ENCODE results near the gene USF1.

DNA sequence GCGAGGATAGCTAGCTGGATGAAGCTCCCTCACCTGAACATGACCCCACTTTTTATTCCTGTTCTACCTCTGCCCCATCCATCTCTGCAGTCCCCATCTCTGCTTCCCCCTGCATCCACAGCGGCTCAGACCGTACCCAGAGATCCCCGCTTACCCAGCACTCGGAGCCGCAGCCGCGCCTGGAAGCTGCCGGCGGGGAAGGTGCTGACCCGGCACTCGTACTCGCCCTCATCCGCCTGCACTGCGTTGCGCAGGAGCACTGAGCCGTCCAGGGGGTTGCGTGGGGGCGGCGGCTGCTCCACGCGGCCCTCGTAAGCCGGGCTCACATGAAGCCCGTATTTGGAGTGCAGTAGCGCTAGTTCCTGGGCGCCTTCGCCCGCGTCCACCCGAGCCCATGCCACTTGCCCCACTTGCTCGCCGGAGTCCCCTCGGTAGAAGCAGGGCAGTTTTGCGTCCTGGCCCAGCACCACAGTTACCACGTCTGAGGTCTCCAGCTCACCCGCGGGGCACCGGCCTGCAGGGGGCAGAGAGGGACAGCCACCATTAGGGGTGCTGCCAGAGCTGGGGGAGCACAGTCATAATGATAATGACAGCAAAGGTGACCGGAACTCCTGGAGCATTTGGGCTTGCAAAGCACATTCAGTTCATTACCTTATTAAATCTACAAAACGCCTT, 33.8 kb upstream of the USF1 start:
- TF ChIP-seq, protein P1, sequence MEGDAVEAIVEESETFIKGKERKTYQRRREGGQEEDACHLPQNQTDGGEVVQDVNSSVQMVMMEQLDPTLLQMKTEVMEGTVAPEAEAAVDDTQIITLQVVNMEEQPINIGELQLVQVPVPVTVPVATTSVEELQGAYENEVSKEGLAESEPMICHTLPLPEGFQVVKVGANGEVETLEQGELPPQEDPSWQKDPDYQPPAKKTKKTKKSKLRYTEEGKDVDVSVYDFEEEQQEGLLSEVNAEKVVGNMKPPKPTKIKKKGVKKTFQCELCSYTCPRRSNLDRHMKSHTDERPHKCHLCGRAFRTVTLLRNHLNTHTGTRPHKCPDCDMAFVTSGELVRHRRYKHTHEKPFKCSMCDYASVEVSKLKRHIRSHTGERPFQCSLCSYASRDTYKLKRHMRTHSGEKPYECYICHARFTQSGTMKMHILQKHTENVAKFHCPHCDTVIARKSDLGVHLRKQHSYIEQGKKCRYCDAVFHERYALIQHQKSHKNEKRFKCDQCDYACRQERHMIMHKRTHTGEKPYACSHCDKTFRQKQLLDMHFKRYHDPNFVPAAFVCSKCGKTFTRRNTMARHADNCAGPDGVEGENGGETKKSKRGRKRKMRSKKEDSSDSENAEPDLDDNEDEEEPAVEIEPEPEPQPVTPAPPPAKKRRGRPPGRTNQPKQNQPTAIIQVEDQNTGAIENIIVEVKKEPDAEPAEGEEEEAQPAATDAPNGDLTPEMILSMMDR (conservative IDR thresholded peaks at IDR 0.05; ENCODE audit: low read length), result no peak; the same call in 1 of the 2 replicates
- TF ChIP-seq EZH2phosphoT487 (IDR thresholded peaks at IDR 0.05; ENCODE audit: borderline replicate concordance), result no peak

Data from Loucy (cell line).